ENCODE data around the gene SPRED2. TPM values are rescaled to one million over a fixed set of nuclear protein-coding genes. Genes with fewer than 3 reads are reported as not detected.

The SPRED2 gene
- total and polyA plus RNA-seq, 12 donors, result 10.2 to 20.7 (median 17.0) TPM

DNA sequence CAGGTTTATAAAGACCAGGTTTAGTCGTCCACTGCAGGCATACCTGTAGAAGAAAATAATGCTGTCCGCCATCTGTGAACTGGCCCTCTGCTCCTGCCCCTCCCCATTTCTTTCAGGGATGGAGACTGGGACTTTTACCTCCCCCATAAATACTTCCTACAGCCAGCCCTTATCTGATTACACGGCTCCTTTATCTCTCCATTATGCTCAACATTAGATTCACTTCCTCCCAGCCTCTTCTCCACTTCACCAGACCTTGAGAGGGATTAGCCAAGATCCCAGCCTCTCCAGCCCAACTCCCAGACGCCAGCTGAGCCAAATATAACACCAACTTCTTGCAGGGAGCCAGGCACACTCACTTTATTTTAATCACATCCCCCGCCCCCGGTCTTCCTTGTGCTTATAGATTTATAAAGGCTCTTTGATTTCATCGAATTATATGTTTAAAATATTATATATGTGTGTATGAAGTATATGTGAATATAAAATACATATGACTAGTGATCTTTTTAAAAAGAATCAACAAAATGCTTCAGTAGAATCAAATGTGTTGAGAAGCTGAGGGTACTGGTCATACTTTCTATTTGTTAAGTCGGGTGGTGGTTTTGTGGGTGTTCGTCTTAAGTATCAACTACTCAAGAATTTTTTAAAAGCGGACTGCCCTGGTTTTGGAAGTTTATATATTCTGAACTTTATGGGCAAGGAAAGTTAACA, 81.0 kb downstream of the SPRED2 start:
- peaks cover 14 to 73% (median 51%) of the 10 kb centered on the region in 9 donors for H3K4me1 ChIP-seq
- H3K36me3 ChIP-seq, result no peaks in the 10 kb centered on the region
- no peaks in the 10 kb centered on the region for H3K27me3 ChIP-seq
- H3K4me3 ChIP-seq, result no peak overlapping the region
- TF ChIP-seq, protein P1, sequence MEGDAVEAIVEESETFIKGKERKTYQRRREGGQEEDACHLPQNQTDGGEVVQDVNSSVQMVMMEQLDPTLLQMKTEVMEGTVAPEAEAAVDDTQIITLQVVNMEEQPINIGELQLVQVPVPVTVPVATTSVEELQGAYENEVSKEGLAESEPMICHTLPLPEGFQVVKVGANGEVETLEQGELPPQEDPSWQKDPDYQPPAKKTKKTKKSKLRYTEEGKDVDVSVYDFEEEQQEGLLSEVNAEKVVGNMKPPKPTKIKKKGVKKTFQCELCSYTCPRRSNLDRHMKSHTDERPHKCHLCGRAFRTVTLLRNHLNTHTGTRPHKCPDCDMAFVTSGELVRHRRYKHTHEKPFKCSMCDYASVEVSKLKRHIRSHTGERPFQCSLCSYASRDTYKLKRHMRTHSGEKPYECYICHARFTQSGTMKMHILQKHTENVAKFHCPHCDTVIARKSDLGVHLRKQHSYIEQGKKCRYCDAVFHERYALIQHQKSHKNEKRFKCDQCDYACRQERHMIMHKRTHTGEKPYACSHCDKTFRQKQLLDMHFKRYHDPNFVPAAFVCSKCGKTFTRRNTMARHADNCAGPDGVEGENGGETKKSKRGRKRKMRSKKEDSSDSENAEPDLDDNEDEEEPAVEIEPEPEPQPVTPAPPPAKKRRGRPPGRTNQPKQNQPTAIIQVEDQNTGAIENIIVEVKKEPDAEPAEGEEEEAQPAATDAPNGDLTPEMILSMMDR (IDR thresholded peaks at IDR 0.05), result no peak
- WGBS, 2 donors, result 49 to 56% methylated on average over 10 of the region's 10 CpGs
- no peaks in the 10 kb centered on the region for H3K9me3 ChIP-seq
- intact Hi-C loops (cut with DNase I), result no loop called here
- DNase-seq (no peak), ATAC-seq (peak in 5 of 8 donors; percentile 26 to 50 (median 35))
- peak overlapping the region in 8 of 10 donors; percentile 1 to 79 (median 38) for H3K27ac ChIP-seq

DNA sequence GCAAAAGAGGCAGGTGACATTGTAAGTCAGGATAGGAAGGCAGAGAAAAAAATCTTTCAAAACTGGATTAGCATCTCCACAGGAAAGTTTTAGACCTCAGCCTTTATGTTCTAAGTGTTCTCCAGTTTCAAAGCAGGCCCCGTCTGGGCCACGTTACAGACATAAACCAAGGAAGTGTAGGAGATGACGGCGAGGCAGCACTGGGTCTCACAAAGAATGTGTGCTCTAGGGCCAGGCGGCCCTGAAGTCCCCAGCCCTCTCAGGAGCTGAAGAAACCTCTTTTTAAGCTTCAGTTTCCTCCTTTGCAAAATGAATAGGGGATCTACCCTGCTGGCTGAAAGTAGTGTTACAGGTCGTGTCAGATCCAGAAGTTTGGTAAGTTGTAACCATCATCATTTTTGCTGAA, 81.7 kb downstream of the SPRED2 start:
- peak in 5 of 8 donors; percentile 32 to 45 (median 36) for ATAC-seq
- H3K27ac ChIP-seq, result peak overlapping the region in 9 of 10 donors; percentile 1 to 79 (median 33)
- H3K36me3 ChIP-seq, result no peaks in the 10 kb centered on the region
- WGBS, 2 donors, result 51 to 58% methylated on average over 6 of the region's 6 CpGs
- H3K4me1 ChIP-seq, result peaks cover 14 to 73% (median 51%) of the 10 kb centered on the region in 9 donors
- H3K4me3 ChIP-seq, result no peak overlapping the region
- intact Hi-C loops (cut with DNase I), result no loop called here
- DNase-seq, result no peak
- no peaks in the 10 kb centered on the region for H3K9me3 ChIP-seq
- H3K27me3 ChIP-seq, result no peaks in the 10 kb centered on the region
- TF ChIP-seq, protein P1 (IDR thresholded peaks at IDR 0.05), result peak in 3 of 9 donors; percentile 6 to 31 (median 23)

DNA sequence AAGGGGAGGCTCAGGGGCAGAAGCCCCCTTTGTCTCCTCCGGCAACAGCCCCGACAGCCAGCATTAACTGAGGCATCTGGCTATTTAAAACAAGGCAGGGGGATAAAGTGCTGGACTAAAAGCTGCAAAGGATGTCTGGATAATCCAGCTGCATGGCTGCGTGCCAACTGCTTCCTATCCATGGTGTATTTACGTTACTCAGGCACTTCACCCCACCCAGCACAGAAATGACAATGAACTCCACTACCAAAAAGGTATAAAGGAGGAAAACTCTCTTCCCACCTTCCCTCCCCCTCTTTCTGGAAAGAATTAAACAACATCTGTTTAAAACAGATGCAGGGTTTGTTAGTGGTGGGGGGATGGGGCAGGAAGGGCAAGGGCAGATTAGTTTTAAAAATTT, 82.5 kb downstream of the SPRED2 start:
- no peak overlapping the region for H3K4me3 ChIP-seq
- intact Hi-C loops (cut with DNase I), result loop anchor here in 1 of 10 donors (5.0 kb wide), 1 partner anchor 32 kb away; no protein-coding TSS in a partner anchor
- TF ChIP-seq, protein P1 (IDR thresholded peaks at IDR 0.05), result no peak
- DNase-seq, result peak; percentile 68 to 74
- peak in 5 of 8 donors; percentile 39 to 74 (median 65) for ATAC-seq
- H3K27ac ChIP-seq, result peak overlapping the region in 5 of 10 donors; percentile 9 to 79 (median 55)
- 20 to 25% methylated on average over 4 of the region's 4 CpGs for WGBS, 2 donors
- H3K9me3 ChIP-seq, result no peaks in the 10 kb centered on the region
- H3K36me3 ChIP-seq, result no peaks in the 10 kb centered on the region
- H3K4me1 ChIP-seq, result peaks cover 14 to 74% (median 55%) of the 10 kb centered on the region in 9 donors
- H3K27me3 ChIP-seq, result no peaks in the 10 kb centered on the region

DNA sequence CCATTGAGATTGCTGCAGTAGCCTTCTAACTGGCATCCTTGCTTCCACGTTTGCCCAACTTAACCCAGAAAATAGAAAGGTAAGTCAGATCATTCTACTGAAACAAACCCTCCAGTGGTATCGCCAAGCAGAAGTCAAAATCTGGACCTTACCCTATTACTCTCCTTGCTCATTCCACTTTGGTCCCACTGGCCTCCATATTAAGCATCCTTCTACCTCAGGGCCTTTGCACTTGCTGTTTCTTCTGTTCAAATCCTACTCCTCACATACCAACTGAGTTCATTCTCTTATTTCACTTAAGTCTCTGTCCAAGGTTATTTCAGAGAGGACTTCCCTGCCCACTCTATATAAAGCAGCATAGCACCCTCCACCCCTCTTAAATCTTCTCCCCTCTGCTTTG, 84.5 kb downstream of the SPRED2 start:
- DNase-seq (no peak), ATAC-seq (no peak)
- WGBS, 2 donors, result 98% methylated on average over 2 of the region's 2 CpGs
- H3K36me3 ChIP-seq, result peaks cover 0 to 19% (median 0%) of the 10 kb centered on the region in 9 donors
- no peaks in the 10 kb centered on the region for H3K9me3 ChIP-seq
- no peak overlapping the region for H3K27ac ChIP-seq
- H3K4me3 ChIP-seq, result no peak overlapping the region
- no peaks in the 10 kb centered on the region for H3K27me3 ChIP-seq
- TF ChIP-seq, protein P1 (IDR thresholded peaks at IDR 0.05), result no peak
- intact Hi-C loops (cut with DNase I), result loop anchor here in 1 of 10 donors (5.0 kb wide), 1 partner anchor 34 kb away; no protein-coding TSS in a partner anchor
- peaks cover 14 to 61% (median 38%) of the 10 kb centered on the region in 9 donors for H3K4me1 ChIP-seq
